GM21786 (cell line): ENCODE results near the gene RGS7.
"Not testable (repeated sequence)": the region's sequence is repeated elsewhere in the genome, so short reads cannot be mapped to it uniquely, and the experiment has no call there.

ENCODE experiments used
- ATAC-seq: cut with Tn5 transposase; IDR thresholded peaks from one replicate; pipeline ENCODE4 v1.9.1; 2021; ENCODE audit not compliant: unreplicated experiment

Gene RGS7

DNA sequence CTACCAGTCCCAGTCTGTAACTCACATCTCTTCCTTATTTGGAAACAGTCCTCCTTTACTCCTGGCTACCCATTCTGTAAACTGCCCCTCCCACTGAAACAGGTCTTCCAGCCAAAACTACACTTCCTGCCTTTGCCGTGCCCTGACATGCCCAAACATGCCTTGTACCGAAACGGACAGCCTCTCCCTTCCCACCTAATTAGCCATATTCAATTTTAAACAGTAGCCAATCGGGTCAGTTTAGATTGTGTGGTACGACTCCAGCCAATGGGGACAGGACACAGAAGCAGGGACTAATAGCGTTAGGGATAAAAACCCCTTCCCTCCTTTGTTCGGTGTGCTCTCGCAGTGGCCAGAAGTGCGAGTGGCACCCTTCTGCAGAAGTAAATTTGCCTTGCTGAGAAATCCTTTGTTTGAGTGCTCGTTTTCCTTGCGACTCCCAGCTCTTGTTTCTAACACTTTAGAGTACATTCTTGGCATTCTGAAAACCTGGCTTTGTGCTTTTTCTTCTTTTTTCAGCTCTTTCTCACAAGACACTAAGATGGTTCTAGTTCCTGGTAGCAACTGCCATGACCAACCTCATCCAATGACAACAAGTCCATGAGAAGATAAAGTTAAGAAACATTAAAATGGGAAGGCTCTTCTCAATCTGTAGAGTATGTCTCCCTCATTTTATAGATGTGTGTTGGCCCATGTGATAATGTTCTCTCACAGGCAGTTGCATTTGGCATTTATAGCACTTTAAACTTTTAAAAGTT is 419.9 kb downstream of the RGS7 start:
- ATAC-seq: no peak

GRCh38 chr1:240935920-240936319 is 421.1 kb downstream of the RGS7 start:
- no peak for ATAC-seq

DNA sequence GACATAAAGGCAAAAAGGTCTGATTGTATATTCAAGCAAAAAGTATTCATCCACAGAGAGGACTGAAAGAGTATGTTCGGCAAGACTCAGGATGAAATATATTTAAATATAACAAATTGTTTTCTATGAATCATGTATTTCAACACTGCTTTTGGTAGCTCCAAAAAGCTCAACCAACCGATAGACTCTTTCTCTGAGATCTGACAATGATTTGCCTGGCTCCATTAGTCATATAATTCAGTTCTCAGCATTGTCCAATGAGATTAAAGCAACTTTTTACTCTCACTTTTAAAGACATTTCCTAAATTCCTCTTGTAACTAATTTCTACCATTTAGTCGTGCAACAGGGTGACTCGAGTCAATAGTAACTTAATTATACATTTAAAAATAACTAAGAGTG is 426.0 kb downstream of the RGS7 start:
- ATAC-seq: no peak

GRCh38 chr1:240928265-240928664 is 428.7 kb downstream of the RGS7 start:
- ATAC-seq: no peak

DNA sequence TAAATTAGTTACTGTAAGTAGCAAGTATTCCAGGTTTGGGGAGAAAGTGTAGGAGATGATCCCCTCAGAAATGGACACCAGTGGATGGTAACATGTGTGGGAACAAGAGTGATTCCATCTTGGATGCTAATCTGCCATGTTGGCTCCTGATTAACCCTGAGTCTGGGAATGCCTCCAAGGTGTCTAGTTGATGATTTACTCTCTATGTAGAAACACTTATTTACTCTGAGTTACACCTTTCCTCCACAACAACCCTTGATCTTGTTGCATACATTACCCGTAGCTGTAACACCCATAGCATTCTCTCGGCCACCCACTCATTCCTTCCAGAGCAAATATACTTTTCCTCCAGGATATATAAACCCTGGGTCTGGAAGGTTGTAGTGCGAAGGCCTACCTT is 429.2 kb downstream of the RGS7 start:
- ATAC-seq: no peak

DNA sequence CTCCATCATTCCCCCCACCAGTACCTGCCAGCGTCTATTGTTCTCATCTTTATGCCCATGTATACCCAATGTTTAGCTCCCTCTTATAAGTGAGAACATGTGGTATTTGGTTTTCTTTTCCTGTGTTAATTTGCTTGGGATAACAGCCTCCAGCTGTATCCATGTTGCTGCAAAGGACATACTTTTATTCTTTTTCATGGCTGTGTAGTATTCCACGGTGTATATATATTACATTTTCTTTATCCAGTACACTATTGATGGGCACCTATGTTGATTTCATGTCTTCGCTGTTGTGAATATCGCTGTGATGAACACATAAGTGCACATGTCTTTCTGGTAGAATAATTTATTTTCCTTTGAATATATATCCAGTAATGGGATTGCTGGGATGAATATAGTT is 431.7 kb downstream of the RGS7 start:
- no peak for ATAC-seq

GRCh38 chr1:240917976-240918375 is 439.0 kb downstream of the RGS7 start:
- no peak for ATAC-seq

GRCh38 chr1:240914506-240914905 is 442.5 kb downstream of the RGS7 start:
- ATAC-seq: no peak

- ATAC-seq: no peak
Measured at GRCh38 chr1:240912821-240913220, 444.2 kb downstream of the RGS7 start.

DNA sequence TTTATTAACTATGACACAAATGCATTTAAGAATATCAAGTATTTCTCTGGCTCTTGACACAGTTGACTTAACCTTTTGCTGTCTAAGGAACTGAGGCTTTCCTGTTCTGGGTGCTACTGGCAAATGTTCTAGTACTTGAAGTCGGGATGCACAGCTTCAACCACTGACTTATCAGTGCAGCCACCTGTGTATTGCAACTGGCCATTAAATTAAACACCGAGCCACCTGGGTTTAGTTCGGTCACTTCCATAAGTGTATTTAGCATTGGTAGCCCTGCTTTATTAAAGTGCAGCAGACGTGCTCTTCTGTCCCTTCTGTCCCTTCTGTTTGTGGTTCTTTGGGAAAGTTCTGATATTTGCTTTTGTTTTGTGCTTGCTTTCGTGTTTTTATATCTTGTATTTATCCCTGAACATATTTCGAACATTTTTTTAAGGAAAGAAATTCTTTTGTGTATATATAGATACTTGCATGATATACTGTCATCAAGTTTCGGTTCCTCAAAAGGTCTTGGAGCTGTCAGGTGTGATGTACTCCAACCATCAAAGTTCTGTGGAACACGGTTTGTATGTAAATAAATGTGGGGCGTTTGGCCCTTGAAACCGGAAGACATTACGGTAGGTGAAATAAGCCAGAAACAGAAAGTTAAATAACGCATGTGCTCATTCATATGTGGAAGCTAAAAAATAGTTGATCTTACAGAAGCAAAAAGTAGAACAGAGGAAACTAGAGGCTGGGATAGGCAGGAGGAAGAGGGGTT is 447.1 kb downstream of the RGS7 start:
- ATAC-seq: peak; percentile 75

DNA sequence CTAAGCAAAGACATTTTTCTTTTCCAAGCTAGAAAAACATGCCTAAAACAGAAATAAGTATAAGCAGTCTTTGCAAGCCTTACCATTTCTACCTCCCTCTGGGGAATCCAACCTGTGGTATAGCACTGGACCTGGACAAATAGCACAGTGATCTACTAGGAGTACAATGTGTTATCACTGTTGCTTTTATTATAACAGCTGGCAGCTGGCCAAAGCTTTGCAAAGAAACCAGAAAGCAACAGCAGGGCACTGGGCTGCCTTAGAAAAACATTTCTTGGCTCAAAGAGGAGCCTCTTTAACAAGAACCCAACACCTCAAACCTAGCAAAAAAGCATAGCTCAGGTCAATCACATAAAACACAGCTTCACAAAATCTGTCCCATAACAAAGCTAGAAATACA is 450.5 kb downstream of the RGS7 start:
- no peak for ATAC-seq

DNA sequence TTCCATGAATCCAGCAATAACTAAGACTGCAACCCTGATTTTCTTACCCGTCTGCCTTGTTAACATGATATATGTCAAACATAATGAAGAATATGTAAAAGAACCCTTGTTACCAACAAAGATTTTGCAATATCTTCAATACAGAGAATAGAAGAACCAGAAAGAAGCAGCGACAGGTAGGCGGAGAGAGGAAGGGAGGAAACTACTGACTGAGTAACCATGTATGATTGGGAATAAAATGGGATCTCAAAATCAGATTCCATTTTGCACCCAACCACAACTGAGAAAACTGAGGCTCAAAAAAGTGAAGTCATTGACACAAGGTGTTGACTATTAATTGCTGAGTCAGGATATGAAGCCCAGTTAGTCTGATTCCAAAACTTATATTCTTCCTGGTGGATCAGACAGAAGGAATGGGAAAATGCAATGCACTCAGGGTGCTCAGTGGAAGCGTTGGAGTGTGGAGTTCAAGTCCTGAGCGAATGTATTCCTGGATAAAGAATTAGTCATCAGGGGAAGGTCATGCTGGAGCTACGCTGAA is 451.7 kb downstream of the RGS7 start:
- no peak for ATAC-seq

GRCh38 chr1:240895424-240895823 is 461.6 kb downstream of the RGS7 start:
- ATAC-seq: not testable (repeated sequence)

DNA sequence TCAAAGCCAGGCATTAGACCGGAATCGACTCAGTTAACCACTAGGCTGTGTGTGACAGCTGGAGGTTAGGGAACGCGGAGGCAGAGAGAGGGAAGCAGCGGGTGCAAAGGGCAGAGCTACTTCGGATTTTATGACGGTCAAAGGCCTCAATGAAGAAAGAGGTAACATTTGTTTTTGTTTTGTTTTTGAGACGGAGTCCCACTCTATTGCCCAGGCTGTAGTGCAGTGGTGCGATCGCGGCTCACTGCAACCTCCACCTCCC is 468.3 kb downstream of the RGS7 start:
- no peak for ATAC-seq

DNA sequence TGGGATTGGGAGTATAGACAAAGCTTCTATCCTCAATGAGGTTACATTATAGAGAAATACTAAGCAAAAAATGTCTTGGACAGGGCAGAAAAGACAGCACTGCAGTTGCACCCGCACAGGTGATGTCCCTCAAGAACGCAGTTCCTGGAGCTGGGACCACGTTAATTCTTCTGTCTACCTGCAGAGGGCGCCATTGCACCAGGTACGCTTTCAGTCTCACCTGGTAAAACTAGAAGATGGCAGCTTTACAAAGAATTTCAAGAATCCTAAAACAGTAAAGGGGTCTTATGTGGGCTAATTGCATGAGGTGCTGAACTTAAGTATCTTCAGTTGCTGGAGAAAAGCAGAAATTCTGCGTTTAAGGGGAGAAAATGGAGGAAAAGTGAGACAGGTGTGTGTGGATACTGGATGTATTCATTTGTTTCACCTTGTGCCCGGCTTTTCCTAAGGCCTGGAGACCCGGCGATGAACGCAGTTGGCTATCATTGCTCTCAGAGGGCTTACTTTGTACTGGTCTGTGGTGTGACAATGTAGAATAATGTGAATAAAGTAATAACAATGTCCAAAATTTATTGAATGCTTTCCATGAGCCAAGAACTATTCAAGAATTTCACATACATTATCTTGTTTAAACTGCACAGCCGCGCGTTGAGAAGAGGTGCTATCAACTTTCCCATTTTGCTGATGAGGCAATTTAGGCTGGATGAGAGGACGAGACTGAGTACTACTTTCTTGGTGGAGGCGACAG is 468.8 kb downstream of the RGS7 start:
- ATAC-seq: peak; percentile 80

DNA sequence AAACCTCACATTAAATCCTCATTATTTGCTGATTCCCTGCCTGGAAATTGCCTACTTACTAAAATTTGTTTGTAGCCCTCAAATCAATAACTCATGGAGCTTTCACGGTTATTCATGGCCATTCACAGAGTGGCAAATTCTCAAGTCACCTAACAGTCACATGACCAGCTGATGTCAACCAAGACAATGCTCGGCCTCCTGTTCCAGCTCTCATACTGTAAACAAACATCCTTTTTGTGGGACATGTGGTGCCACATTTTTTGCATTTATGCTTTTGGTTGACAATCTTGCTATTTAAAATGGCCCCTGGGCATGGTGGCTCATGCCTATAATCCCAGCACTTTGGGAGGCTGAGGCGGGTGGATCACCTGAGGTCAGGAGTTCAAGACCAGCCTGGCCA is 473.5 kb downstream of the RGS7 start:
- ATAC-seq: no peak

DNA sequence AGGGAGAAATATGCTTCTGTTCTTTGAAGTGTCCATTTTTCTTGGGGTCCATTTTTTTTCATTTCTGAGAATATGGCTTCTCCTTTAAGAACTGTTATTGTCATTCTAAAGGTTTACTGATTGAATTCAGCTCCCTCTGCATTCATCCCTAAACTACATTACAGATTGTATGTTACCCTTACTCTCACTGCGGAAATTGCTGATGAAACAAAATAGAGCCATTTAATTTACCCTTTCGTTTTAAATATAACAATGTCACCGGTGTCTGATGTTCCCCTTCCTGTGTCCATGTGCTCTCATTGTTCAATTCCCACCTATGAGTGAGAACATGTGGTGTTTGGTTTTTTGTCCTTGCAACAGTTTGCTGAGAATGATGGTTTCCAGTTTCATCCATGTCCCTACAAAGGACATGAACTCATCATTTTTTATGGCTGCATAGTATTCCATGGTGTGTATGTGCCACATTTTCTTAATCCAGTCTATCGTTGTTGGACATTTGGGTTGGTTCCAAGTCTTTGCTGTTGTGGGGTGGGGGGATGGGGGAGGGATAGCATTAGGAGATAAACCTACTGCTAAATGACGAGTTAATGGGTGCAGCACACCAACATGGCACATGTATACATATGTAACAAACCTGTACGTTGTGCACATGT is 474.2 kb downstream of the RGS7 start:
- not testable (repeated sequence) for ATAC-seq

DNA sequence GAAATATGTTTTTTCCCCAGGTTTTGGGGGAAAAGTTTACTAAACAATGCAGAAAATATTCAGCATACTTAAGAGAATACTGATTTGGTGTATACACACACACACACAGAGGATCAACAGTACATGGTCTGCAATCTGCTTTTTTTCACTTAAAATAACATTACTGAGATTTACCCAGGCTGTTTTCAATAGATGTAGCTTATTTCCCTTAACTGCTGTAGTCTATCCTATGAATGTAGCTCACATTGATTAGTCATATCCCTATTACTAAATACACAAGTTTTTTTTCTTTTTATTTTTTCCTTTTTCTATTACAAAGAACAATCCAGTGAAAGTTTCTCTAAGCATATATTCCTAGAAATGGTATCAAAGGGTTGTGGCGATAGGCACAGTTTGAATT is 478.4 kb downstream of the RGS7 start:
- ATAC-seq: no peak

DNA sequence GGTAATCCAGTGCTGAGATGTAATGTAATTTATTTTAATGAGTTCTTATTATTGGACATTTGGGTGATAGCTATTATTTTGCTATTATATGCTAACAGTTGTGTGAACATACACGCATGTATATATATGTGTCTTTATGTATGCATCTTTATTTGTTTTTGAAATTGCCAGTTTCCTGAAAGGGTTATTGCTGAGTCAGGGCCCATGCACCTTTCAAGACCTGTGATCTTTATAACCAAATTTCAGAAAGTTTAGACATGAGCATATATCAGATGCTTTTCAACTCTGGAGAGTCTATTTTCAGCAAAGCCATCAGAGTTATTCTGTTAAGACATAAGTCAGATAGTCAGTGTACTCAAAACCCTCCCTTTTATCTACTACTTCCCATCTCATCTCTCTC is 479.4 kb downstream of the RGS7 start:
- no peak for ATAC-seq

DNA sequence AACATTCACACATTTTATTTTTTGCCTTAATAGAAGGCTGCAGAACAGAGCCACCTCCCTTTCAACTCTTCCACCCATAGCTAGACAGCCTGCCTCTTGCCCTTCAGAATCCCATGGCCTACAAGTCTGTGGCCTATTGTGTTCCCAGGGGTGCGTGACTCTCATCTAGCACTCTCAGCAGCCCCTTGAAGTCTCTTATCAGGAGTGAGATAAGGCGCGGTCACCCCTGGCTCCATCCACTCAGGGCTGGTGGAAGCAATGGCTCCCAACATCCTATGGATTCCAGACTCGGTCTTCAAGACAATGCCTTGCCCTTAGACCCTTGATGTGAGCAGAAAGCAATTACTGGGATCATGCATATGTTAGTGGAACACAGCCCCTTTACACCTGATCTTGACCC is 480.9 kb downstream of the RGS7 start:
- ATAC-seq: no peak

DNA sequence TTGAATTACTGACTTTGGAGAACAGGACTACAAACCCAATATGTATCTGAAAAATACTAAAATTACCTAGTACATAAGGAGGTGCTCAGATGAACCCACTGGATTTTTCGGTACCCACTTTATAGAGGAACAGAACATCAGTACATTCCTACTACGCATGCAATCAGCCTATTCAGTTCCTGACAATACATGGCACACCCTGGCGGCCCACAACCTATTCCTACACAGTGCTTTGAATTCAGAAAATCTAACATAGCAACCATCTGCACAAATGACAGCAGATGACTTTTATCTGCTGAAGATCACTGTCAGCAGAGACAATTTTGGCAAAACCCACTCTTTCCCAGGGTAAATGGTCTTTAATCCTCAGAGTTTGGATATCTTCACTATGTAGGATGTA is 487.9 kb downstream of the RGS7 start:
- no peak for ATAC-seq
